ENCODE data around the gene MARCHF10. TPM values are rescaled to one million over a fixed set of nuclear protein-coding genes. Genes with fewer than 3 reads are reported as not detected.
A peak's percentile ranks its signal among the peaks of the same experiment; 100 is the strongest.

The MARCHF10 gene
- total RNA-seq, 1 donor from 2014 or later, result 1.3 TPM

DNA sequence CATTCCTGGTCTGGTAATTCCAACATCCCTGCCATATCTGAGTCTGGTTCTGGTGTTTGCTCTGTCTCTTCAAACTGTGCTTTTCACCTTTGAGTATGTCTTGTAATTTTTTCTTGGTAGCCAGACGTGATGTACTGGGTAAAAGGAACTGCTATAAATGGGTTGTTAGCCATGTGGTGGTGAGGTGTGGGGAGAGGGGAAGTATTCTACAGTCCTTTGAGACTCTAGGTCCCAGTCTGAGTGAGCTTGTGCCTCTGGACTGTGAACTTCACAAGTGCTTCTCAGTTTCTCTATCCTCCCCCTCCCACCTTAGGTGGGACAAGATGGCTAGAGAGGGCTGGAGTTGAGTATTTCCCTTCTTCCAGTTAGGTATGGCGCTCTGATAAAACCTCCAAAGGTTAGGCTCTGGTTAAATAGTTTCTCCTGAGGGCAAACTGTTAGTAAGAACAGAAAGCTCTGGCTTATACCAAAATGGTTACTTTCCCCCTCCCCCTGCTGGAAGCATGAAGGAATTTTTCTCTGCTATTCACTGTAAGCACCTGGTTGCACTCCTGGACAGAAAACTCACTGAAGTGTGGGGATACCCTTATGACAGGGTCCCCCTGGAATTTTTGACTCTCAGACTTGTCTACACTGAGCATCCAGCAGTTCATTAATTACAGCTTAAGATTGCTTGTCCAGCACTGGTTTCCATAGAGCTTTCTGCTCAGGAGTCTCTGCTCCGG is 87.8 kb downstream of the MARCHF10 start:
- H3K4me3 ChIP-seq (ENCODE audit: low read depth, low read length), result no peak overlapping the region
- no peaks in the 10 kb centered on the region for H3K36me3 ChIP-seq (ENCODE audit: control insufficient read depth, insufficient read depth, low read length)
- TF ChIP-seq, protein P1, sequence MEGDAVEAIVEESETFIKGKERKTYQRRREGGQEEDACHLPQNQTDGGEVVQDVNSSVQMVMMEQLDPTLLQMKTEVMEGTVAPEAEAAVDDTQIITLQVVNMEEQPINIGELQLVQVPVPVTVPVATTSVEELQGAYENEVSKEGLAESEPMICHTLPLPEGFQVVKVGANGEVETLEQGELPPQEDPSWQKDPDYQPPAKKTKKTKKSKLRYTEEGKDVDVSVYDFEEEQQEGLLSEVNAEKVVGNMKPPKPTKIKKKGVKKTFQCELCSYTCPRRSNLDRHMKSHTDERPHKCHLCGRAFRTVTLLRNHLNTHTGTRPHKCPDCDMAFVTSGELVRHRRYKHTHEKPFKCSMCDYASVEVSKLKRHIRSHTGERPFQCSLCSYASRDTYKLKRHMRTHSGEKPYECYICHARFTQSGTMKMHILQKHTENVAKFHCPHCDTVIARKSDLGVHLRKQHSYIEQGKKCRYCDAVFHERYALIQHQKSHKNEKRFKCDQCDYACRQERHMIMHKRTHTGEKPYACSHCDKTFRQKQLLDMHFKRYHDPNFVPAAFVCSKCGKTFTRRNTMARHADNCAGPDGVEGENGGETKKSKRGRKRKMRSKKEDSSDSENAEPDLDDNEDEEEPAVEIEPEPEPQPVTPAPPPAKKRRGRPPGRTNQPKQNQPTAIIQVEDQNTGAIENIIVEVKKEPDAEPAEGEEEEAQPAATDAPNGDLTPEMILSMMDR (IDR thresholded peaks at IDR 0.05; ENCODE audit: insufficient read depth, low read length, poor library complexity, severe bottlenecking), result peak; percentile 46

DNA sequence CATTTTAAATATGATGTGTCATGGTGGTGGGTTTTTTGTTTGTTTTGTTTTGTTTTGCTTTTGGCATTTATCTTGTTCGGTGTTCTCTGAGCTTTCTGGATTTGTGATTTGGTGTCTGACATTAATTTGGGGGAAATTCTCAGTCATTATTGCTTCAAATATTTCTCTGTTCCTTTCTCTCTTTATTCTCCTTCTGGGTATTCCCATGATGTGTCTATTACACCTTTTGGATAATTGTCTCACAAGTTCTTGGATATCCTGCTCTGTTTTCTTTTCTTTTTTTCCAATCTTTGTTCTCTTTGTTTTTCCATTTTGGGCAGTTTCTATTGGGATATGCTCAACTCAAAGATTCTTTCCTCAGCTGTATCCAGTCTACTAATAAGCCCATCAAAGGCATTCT is 88.5 kb downstream of the MARCHF10 start:
- no peak for DNase-seq (ENCODE audit: low read depth)
- TF ChIP-seq, protein P1 (IDR thresholded peaks at IDR 0.05; ENCODE audit: insufficient read depth, low read length, poor library complexity, severe bottlenecking), result no peak
- H3K36me3 ChIP-seq (ENCODE audit: control insufficient read depth, insufficient read depth, low read length), result no peaks in the 10 kb centered on the region
- H3K27me3 ChIP-seq (ENCODE audit: control insufficient read depth, insufficient read depth, low read length), result no peaks in the 10 kb centered on the region
- no peak overlapping the region for H3K4me3 ChIP-seq (ENCODE audit: low read depth, low read length)

More for the DNA sequence above, 87.8 kb downstream of the MARCHF10 start:
- peak; percentile 82 for DNase-seq (ENCODE audit: low read depth)
- no peaks in the 10 kb centered on the region for H3K27me3 ChIP-seq (ENCODE audit: control insufficient read depth, insufficient read depth, low read length)

DNA sequence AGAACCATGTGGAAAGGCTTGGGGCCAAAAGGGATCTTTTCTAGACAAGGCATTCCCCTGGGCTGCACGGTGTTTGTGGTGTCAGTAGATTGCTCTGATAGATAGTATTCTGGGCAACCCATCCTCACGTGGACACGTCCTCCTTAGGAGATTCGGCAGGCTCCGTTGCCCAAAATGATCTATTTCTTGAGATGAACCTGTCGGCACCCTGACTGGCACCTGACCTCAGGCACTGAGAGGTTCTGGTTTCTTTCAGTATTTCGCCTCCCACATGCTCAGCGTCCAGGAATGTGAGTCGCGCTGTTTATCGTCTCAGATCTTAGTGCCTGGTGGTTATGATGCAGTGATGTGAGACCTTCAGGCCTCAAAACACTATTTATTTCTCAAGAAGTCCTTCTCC is 89.7 kb downstream of the MARCHF10 start:
- H3K27me3 ChIP-seq (ENCODE audit: control insufficient read depth, insufficient read depth, low read length), result no peaks in the 10 kb centered on the region
- DNase-seq (ENCODE audit: low read depth), result peak; percentile 75

DNA sequence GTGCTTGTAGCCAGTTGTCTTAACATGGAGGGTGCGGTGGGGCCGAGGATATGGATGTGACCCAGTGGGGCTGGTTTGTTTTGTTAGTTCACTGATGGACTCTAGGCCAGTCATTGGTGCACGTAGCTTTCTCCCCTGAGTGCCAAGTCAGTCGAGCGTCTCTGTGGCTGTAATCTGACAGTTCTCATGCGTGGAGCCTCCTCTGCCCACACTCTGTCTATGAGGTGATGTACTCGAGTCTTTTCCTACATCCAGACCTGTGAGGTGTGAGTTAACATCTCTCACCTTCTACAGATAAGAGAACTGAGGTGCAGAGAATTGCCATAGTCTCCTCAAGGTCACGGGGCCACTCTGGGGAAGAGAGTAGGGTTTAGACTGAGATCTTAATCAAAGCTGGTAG is 90.2 kb downstream of the MARCHF10 start:
- TF ChIP-seq, protein P1 (IDR thresholded peaks at IDR 0.05; ENCODE audit: insufficient read depth, low read length, poor library complexity, severe bottlenecking), result no peak
- H3K4me3 ChIP-seq (ENCODE audit: low read depth, low read length), result no peak overlapping the region
- no peaks in the 10 kb centered on the region for H3K36me3 ChIP-seq (ENCODE audit: control insufficient read depth, insufficient read depth, low read length)
- no peaks in the 10 kb centered on the region for H3K27me3 ChIP-seq (ENCODE audit: control insufficient read depth, insufficient read depth, low read length)
- no peak for DNase-seq (ENCODE audit: low read depth)

More for the DNA sequence above, 89.7 kb downstream of the MARCHF10 start:
- Histone ChIP-seq H3K36me3 (ENCODE audit: control insufficient read depth, insufficient read depth, low read length) (no peaks in the 10 kb centered on the region), H3K4me3 (ENCODE audit: low read depth, low read length) (no peak overlapping the region)
- TF ChIP-seq, protein P1 (IDR thresholded peaks at IDR 0.05; ENCODE audit: insufficient read depth, low read length, poor library complexity, severe bottlenecking), result no peak

DNA sequence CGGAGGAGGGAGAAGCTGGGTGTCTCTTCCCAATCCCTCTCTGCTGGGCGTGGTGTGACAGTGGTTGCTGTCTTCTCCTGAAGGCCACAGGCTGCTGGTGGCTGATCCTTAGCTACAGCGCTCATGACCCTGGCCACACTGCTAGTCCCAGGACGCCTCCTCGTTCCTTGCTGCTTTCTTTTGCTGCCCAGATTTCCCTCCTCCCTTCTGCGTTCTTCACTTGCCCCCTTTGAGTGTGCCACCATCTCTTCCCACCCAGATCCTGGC is 90.6 kb downstream of the MARCHF10 start:
- no peak for DNase-seq (ENCODE audit: low read depth)
- TF ChIP-seq, protein P1 (IDR thresholded peaks at IDR 0.05; ENCODE audit: insufficient read depth, low read length, poor library complexity, severe bottlenecking), result no peak
- no peak overlapping the region for H3K4me3 ChIP-seq (ENCODE audit: low read depth, low read length)
- no peaks in the 10 kb centered on the region for H3K27me3 ChIP-seq (ENCODE audit: control insufficient read depth, insufficient read depth, low read length)
- no peaks in the 10 kb centered on the region for H3K36me3 ChIP-seq (ENCODE audit: control insufficient read depth, insufficient read depth, low read length)

All from kidney epithelial cell (primary cell).